Adipose tissue (tissue), 3 donors: ENCODE results near the gene CROCC2. TPM values are rescaled to one million over a fixed set of nuclear protein-coding genes. Genes with fewer than 3 reads are reported as not detected.

Source experiments
- H3K27ac ChIP-seq: one replicate; pipeline ENCODE4 v1.5.1; 2013; ENCODE audit warnings: low read depth, low read length
- WGBS, 3 donors: extraction: QIAGEN DNeasy Blood & Tissue Kit; methylation state at CpG; one replicate each; pipeline ENCODE4 v1.1.7; 2013; 5-methylcytosine and 5-hydroxymethylcytosine counted together
- polyA plus RNA-seq, 3 donors: library from polyadenylated mRNA; stranded (reverse); fragments of 200-250 nt; gene quantifications; one replicate each; pipeline ENCODE4 v1.2.3, GENCODE V29; 2013
- donor health status: healthy with polysubstance abuse.
- donor health status: Bipolar disorder and iron deficiency.
- donor health status: healthy.

CROCC2 gene
- polyA plus RNA-seq, result 1 to 10 TPM in 1 of 3 donors, under 1 TPM in 2; 0.01 to 1.3 (median 0.02) TPM

DNA sequence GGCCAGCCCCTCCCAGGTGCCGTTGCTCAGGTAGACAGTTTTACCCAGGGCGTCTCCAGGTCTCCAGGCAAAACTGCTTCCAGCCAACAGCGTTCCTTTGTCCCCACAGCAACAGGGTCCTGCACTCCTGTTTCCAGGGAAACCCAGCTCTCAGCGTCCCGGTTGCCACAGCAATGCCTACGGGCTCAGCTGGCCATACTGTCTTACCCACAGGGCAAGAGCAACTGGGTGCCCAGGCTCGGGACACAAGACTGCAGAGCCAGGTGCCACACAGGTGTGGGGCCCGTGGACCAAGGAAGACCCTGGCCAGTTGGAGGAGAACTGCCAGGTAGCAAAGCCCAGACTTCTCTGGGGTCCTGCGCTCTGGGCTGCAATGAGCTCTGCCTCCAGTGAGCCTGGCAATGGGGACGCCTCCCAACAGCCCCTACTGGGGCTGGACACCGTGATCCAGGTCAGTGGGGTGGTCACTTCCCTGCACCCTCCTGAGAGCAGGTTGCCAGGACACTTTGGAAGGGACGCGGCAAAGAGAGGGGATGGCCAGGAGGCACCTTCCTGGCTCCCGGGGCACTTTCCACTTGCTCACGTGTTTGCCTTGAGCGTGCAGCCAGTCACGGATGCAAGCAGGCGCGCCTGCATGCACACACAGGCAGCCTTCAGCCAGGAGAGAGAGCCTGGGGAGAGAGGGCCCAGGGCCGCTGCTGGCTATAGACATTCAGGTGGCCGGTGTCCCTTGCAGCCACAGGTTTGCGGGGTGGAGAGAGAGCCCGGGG, at the start of gene CROCC2:
Gene CROCC2, plus strand, starts transcription at position 196 of the 770 bp plus-strand sequence. Its CDS starts 178 bp downstream, at position 374.
- 68 to 72% (median 71%) methylated on average over 23 of the region's 23 CpGs for WGBS, 3 donors
- no peak within 1 kb of the TSS for H3K27ac ChIP-seq

GRCh38 chr2:240857039-240858008, 48.8 kb upstream of the CROCC2 start:
- no peak overlapping the region for H3K27ac ChIP-seq
- 63 to 87% (median 83%) methylated on average over 21 of the region's 21 CpGs for WGBS, 3 donors

DNA sequence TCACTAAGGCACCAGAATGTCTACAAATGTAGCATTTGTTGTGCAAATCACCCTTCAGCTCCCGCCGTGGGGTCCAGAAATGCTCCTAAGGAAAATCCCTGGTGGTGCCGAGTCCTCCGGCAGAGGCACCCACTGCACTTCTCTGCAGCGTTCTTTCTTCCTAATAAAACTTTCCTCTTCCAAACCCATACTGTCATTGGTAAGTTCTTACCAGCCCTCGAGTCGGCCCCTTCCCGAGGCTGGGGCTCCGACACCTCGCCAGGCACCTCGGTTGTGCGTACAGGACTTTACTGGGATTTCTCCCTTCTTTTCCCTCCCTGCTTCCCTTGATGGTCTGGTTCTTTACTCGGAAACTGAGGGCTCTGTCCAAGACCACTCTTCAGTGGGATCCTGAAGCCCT, 47.8 kb upstream of the CROCC2 start:
- H3K27ac ChIP-seq, result no peak overlapping the region
- WGBS, 3 donors, result 83 to 96% (median 91%) methylated on average over 13 of the region's 13 CpGs

DNA sequence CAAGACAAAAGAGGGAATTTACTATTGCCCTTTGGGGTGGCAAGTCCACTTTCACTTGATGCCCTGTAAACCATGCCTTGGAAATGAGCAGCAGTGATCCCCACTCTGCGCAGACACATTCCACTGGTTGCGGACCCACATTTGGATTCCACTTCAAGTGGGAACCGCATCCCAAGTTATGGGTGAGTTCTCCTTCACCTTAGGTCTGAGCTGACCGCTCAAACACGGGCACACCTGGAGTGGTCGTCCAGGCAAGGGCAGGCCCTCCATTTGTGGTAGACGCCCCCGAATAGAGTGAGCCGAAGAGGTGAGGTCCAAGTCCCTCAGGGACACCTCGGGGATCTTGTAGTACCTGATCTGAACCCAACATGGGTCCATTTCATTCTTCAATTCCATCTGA, 47.3 kb upstream of the CROCC2 start:
- no peak overlapping the region for H3K27ac ChIP-seq
- WGBS, 3 donors, result 92 to 95% (median 93%) methylated on average over 10 of the region's 10 CpGs

- 80 to 88% (median 85%) methylated on average over 2 of the region's 2 CpGs for WGBS, 3 donors
- no peak overlapping the region for H3K27ac ChIP-seq
Observed at GRCh38 chr2:240861547-240861946, 44.6 kb upstream of the CROCC2 start.

DNA sequence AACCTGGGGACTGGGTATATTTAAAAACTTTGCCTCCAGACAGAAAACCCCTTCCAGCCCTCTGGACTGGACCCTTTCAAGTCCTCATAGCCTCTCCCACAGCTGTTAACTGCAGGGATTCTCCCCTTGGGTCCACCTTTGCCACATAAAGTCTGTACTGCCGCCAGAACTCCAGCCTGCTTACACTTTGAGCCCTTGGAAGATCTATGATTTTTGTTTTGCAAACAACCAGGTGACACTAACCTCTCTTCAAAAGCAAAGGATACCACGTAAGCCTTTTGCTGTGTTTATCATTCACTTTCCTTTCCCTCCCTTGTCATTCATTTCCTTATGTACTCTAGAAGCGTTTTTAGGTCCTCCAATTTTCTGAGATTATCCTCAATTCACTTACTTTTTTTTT, 41.7 kb upstream of the CROCC2 start:
- H3K27ac ChIP-seq, result no peak overlapping the region
- 79 to 81% (median 80%) methylated on average over 3 of the region's 3 CpGs for WGBS, 3 donors

DNA sequence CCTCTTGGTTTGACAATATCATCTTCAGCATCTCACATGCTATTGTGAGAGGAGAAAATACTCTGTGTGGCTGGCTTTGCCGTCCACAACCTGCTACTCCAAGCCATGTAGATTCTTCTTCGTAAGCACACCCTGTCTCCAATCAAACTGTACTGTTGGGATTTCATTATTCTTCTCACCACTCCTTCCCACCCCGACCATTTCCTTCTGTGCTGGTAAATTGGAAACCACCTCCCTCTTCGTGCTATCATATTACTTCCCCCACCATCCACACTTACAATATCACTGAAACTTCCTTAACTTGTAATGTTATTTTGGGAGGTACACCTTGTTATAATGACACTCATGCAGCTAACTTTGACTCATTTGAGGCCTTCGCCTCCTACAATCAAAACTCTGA, 40.7 kb upstream of the CROCC2 start:
- no peak overlapping the region for H3K27ac ChIP-seq
- WGBS, 3 donors, result 58 to 85% (median 76%) methylated on average over 5 of the region's 5 CpGs

DNA sequence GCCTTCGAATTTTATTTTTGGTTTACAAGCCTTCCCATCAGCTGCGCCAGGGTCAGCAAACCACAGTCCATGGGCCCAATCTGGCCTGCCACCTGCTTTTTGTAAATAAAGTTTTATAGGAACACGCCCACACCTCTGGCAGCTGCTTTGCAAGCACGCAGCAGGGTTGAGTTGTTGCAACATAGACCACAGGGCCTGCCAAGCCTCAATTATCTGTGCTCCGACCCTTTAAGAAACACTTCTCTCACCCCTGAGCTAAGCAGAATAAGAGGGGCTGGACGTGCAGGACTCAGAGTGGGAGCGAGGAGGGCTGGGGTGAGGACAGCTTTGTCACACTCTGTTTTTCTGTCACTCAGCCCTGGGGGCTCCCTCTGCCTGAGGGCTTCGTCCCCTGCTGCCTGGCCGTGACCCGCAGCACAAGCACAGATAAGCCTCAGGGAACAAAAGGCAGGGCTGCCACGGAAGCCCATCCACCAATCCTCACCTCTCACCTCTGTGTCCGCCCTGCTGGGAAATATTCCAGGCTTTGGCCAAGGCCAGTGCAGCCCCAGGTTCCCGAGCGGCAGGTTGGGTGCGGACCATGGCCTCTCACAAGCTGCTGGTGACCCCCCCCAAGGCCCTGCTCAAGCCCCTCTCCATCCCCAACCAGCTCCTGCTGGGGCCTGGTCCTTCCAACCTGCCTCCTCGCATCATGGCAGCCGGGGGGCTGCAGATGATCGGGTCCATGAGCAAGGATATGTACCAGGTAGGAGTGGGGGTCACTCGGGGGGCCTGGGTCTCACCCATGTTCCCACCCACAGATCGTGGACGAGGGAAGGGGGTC, 37.6 kb upstream of the CROCC2 start, which contains the start of gene AGXT:
Gene AGXT, plus strand, starts transcription at position 539 of the 823 bp plus-strand sequence. Its CDS starts 42 bp downstream, at position 581.
- 74 to 81% (median 81%) methylated on average over 21 of the region's 21 CpGs for WGBS, 3 donors
- no peak within 1 kb of the TSS for H3K27ac ChIP-seq

DNA sequence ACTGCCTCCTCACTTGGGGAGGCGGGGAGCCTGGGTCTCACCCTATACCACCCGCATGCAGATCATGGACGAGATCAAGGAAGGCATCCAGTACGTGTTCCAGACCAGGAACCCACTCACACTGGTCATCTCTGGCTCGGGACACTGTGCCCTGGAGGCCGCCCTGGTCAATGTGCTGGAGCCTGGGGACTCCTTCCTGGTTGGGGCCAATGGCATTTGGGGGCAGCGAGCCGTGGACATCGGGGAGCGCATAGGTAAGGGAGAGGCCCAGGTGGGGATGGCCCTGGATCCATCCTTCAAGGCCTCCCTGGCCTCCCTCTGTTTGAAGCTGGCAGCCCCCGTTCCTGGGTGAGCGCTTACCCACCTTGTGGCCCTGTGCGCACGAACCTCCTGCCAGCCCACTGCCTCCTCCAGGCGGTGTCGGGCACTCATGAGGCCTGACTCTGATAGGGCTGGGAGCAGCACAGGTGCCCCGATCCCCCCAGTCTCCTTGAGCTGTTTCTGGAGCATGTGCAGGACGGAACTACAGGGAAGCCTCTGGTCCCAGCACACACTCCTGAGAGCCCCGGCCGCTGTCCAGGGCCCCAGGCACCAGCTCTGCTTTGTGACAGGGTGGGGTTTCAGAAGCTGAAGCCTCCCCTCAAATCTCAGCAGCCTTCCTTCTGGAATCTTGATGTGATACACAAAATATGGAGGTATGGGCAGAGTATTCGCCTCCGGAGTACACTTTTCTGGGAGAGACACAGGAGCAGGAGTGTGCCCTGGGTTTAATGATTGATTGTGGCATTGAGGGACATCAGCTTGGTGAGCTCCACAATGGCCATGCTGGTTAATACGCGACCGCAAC, 36.8 kb upstream of the CROCC2 start:
- no peak overlapping the region for H3K27ac ChIP-seq
- 89 to 96% (median 89%) methylated on average over 25 of the region's 25 CpGs for WGBS, 3 donors

GRCh38 chr2:240869956-240870875, 35.9 kb upstream of the CROCC2 start:
- H3K27ac ChIP-seq, result no peak overlapping the region
- 84 to 90% (median 88%) methylated on average over 15 of the region's 15 CpGs for WGBS, 3 donors

DNA sequence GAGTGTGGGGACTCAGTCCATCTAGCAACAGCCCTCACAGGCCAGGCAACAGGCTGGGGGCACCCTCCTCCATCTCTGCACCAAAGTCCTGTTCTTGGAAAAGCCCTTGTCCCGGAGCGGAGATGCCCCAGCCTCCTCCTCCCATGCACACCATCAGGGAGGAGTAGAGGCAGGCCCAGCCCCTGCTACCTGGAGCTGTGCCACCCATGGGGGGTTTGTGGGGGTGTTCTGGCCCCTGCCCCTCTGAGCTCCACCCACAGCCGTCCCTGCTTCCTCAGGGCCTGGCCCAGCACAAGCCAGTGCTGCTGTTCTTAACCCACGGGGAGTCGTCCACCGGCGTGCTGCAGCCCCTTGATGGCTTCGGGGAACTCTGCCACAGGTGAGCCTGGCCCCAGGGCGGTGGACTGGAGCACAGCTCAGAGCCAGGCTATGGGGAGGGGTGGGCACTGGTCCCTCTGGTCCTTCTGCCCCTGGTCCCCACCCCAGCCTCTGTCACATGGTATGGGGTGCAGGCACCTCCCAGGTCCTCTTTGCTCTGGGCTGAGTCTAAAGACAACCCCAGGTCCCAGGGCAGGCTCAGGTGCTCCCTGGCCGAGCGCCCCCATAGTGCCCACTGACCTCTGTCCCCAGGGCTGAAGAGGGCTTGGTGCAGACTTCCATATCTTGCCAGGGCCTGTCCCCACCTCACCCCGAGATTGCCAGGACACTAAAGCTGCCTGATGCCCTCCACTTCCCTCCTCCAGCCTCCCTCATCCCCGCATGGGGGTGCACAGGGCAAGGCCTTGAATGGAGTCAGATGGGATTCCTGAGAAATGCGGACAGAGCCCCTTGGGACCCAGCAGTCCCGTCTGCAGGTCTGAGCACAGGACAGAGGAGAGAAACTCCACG, 34.8 kb upstream of the CROCC2 start:
- H3K27ac ChIP-seq, result no peak overlapping the region
- 84 to 88% (median 85%) methylated on average over 14 to 16 of the region's 16 CpGs for whole genome bisulfite sequencing, 3 donors

DNA sequence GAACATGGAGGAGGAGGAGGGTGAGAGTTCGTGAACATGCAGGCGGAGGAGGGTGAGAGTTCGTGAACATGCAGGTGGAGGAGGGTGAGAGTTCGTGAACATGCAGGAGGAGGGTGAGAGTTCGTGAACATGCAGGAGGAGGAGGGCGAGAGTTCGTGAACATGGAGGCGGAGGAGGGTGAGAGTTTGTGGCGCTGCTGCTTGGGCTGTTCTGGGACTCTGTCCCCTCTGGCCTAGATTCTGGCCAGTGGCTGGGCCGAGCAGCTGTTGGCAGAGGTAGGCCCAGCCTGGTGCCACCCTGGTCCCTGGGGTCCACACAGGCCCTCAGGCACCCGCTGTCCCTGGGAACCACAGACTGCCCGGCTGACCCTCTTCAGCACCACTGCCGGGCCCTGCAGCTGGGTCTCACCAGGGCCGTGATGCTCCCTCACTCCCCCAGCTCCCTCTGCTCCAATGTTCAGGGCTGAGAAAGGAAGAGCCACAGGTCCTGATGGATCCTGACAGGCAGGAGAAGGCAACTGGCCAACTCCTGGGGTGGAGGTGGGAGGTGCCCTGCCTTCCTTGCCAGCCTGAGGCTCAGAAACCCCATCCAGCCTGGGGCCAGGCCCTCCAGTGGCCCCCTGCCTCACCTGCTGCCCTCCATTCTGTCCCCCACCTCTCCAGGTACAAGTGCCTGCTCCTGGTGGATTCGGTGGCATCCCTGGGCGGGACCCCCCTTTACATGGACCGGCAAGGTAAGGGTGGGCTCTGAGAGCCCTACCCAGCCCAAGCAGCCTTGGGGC, 33.6 kb upstream of the CROCC2 start:
- no peak overlapping the region for H3K27ac ChIP-seq
- WGBS, 3 donors, result 77 to 89% (median 82%) methylated on average over 17 of the region's 17 CpGs

GRCh38 chr2:240873098-240873788, 32.9 kb upstream of the CROCC2 start:
- whole genome bisulfite sequencing, 3 donors, result 88 to 94% (median 92%) methylated on average over 20 to 21 of the region's 21 CpGs

More at GRCh38 chr2:240873098-240873788, 32.9 kb upstream of the CROCC2 start:
- no peak overlapping the region for H3K27ac ChIP-seq
